ENCODE results near the gene TSPY8. TPM values are rescaled to one million over a fixed set of nuclear protein-coding genes. Genes with fewer than 3 reads are reported as not detected.
"Not testable (repeated sequence)": the region's sequence is repeated elsewhere in the genome, so short reads cannot be mapped to it uniquely, and the experiment has no call there.

Gene TSPY8
- total RNA-seq (not detected in 2 replicates), polyA plus RNA-seq (not detected in 2 replicates), polyA minus RNA-seq (ENCODE audit: low replicate concordance) (not detected in 2 replicates)
- not detected in 2 replicates for polyA plus RNA-seq (2012)

- H3K9me3 ChIP-seq (ENCODE audit: control insufficient read depth, insufficient read depth, low read depth, low read length); H3K27ac ChIP-seq (ENCODE audit: insufficient read depth, low read length); DNase-seq (ENCODE audit: low read depth in 2 of 2); H4K20me1 ChIP-seq (ENCODE audit: control insufficient read depth, extremely low read depth, insufficient read depth, low read length); H3K4me3 ChIP-seq (replicated peaks in 1 of 4; ENCODE audit: control extremely low read depth in 1 of 4, insufficient read depth in 1 of 4, low read depth in 3 of 4, low read length in 4 of 4); H3K27me3 ChIP-seq (ENCODE audit: control insufficient read depth, insufficient read depth, low read length); H3K4me2 ChIP-seq (ENCODE audit: extremely low read depth, insufficient read depth, low read length); H3K36me3 ChIP-seq (ENCODE audit: control insufficient read depth, insufficient read depth, low read length); H2AFZ ChIP-seq (ENCODE audit: low read length); H3K79me2 ChIP-seq (ENCODE audit: control insufficient read depth, insufficient read depth, low read length); H3K9ac ChIP-seq (ENCODE audit: insufficient read depth, low read length); H3K4me1 ChIP-seq (ENCODE audit: control insufficient read depth, extremely low read depth, insufficient read depth, low read length): not testable (repeated sequence)
Measured at GRCh38 chrY:9357497-9357896, at the start of gene TSPY8. TSS of gene TSPY8 (plus strand) at chrY:9357797. CDS start at chrY:9357843, 46 bp downstream.

GRCh38 chrY:9320996-9321395, 36.6 kb upstream of the TSPY8 start:
- H3K79me2 ChIP-seq (ENCODE audit: control insufficient read depth, insufficient read depth, low read length) = no peaks in the 10 kb centered on the region
- H3K4me1 ChIP-seq (ENCODE audit: control insufficient read depth, extremely low read depth, insufficient read depth, low read length) = no peaks in the 10 kb centered on the region
- DNase-seq (ENCODE audit: low read depth in 2 of 2) = no peak
- H3K9ac ChIP-seq (ENCODE audit: insufficient read depth, low read length) = no peak overlapping the region
- TF ChIP-seq CTCF (conservative IDR thresholded peaks at IDR 0.05 in 1 of 2, IDR thresholded peaks at IDR 0.05 in 1 of 2; ENCODE audit: low read depth in 1 of 2, low read length in 2 of 2) (no peak), EZH2 (IDR thresholded peaks at IDR 0.05; ENCODE audit: low read length, missing control alignments) (no peak)
- no peaks in the 10 kb centered on the region for H4K20me1 ChIP-seq (ENCODE audit: control insufficient read depth, extremely low read depth, insufficient read depth, low read length)
- H3K27me3 ChIP-seq (ENCODE audit: control insufficient read depth, insufficient read depth, low read length) = no peaks in the 10 kb centered on the region
- H3K4me2 ChIP-seq (ENCODE audit: extremely low read depth, insufficient read depth, low read length) = no peak overlapping the region
- no peaks in the 10 kb centered on the region for H3K36me3 ChIP-seq (ENCODE audit: control insufficient read depth, insufficient read depth, low read length)
- no peak overlapping the region for H3K4me3 ChIP-seq (replicated peaks in 1 of 4; ENCODE audit: control extremely low read depth in 1 of 4, insufficient read depth in 1 of 4, low read depth in 3 of 4, low read length in 4 of 4)
- no peak overlapping the region for H2AFZ ChIP-seq (ENCODE audit: low read length)
- H3K27ac ChIP-seq (ENCODE audit: insufficient read depth, low read length) = no peak overlapping the region
- H3K9me3 ChIP-seq (ENCODE audit: control insufficient read depth, insufficient read depth, low read depth, low read length) = no peaks in the 10 kb centered on the region

- not testable (repeated sequence) for H3K79me2 ChIP-seq (ENCODE audit: control insufficient read depth, insufficient read depth, low read length); H3K27me3 ChIP-seq (ENCODE audit: control insufficient read depth, insufficient read depth, low read length); H2AFZ ChIP-seq (ENCODE audit: low read length); H3K27ac ChIP-seq (ENCODE audit: insufficient read depth, low read length); H3K4me1 ChIP-seq (ENCODE audit: control insufficient read depth, extremely low read depth, insufficient read depth, low read length); H3K4me2 ChIP-seq (ENCODE audit: extremely low read depth, insufficient read depth, low read length); H3K9me3 ChIP-seq (ENCODE audit: control insufficient read depth, insufficient read depth, low read depth, low read length); H3K4me3 ChIP-seq (replicated peaks in 1 of 4; ENCODE audit: control extremely low read depth in 1 of 4, insufficient read depth in 1 of 4, low read depth in 3 of 4, low read length in 4 of 4); DNase-seq (ENCODE audit: low read depth in 2 of 2); H3K36me3 ChIP-seq (ENCODE audit: control insufficient read depth, insufficient read depth, low read length); H3K9ac ChIP-seq (ENCODE audit: insufficient read depth, low read length); H4K20me1 ChIP-seq (ENCODE audit: control insufficient read depth, extremely low read depth, insufficient read depth, low read length)
Measured at GRCh38 chrY:9337164-9337563, 20.4 kb upstream of the TSPY8 start, which contains the start of gene TSPY4. TSS of gene TSPY4 (plus strand) at chrY:9337464. CDS start at chrY:9337510, 46 bp downstream.

DNA sequence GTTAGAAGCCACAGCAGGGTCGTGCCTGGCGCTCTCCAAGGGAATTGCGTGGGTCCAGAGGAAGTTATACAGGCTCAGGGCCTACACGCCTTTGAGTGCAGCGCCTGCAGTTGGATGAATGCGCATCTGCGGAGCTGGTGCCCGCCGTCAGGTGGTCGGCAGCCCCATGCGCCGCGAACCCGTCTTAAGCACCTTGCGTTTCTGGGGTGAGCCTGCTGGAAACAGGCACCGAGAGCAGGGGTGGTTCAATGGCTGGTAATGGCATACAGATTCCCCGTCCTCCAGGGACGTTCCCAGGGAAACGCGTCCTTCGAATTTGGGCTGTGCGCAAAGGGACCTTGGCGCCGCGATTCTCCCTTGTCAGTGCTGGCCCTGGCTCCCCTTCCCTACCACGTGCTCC, 38.9 kb downstream of the TSPY8 start:
- H4K20me1 ChIP-seq (ENCODE audit: control insufficient read depth, extremely low read depth, insufficient read depth, low read length); H3K4me2 ChIP-seq (ENCODE audit: extremely low read depth, insufficient read depth, low read length); H3K9ac ChIP-seq (ENCODE audit: insufficient read depth, low read length); DNase-seq (ENCODE audit: low read depth in 2 of 2); H3K36me3 ChIP-seq (ENCODE audit: control insufficient read depth, insufficient read depth, low read length); H3K79me2 ChIP-seq (ENCODE audit: control insufficient read depth, insufficient read depth, low read length); H3K4me1 ChIP-seq (ENCODE audit: control insufficient read depth, extremely low read depth, insufficient read depth, low read length); H3K9me3 ChIP-seq (ENCODE audit: control insufficient read depth, insufficient read depth, low read depth, low read length); H3K27me3 ChIP-seq (ENCODE audit: control insufficient read depth, insufficient read depth, low read length); H3K27ac ChIP-seq (ENCODE audit: insufficient read depth, low read length); H3K4me3 ChIP-seq (replicated peaks in 1 of 4; ENCODE audit: control extremely low read depth in 1 of 4, insufficient read depth in 1 of 4, low read depth in 3 of 4, low read length in 4 of 4); H2AFZ ChIP-seq (ENCODE audit: low read length): not testable (repeated sequence)

DNA sequence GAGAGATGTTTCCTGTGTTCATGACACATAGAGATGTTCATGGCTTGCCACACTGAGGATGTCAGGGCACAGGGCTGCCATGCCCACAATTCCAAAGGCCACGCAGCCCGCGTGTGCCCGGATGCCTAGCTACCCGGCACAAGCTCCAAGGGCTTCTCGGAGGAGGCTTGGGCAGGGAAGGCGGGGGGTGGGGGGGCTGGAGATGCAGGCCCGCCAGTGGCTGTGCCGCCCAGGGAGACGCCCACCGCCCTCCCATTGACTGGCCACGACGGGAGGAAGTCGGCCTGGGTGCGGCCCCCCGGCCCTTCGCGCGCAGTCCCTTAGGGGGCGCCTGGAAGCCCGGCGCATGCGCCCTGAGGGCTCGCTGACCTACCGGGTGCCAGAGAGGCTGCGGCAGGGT, 40.5 kb downstream of the TSPY8 start, which contains the start of gene TSPY3:
Gene TSPY3, plus strand, starts transcription at position 301 of the 400 bp plus-strand sequence. Its CDS starts 46 bp downstream, at position 347.
- not testable (repeated sequence) for H3K4me2 ChIP-seq (ENCODE audit: extremely low read depth, insufficient read depth, low read length); H4K20me1 ChIP-seq (ENCODE audit: control insufficient read depth, extremely low read depth, insufficient read depth, low read length); H3K4me1 ChIP-seq (ENCODE audit: control insufficient read depth, extremely low read depth, insufficient read depth, low read length); DNase-seq (ENCODE audit: low read depth in 2 of 2); H3K79me2 ChIP-seq (ENCODE audit: control insufficient read depth, insufficient read depth, low read length); H3K27me3 ChIP-seq (ENCODE audit: control insufficient read depth, insufficient read depth, low read length); H3K36me3 ChIP-seq (ENCODE audit: control insufficient read depth, insufficient read depth, low read length); H2AFZ ChIP-seq (ENCODE audit: low read length); H3K27ac ChIP-seq (ENCODE audit: insufficient read depth, low read length); H3K4me3 ChIP-seq (replicated peaks in 1 of 4; ENCODE audit: control extremely low read depth in 1 of 4, insufficient read depth in 1 of 4, low read depth in 3 of 4, low read length in 4 of 4); H3K9ac ChIP-seq (ENCODE audit: insufficient read depth, low read length); H3K9me3 ChIP-seq (ENCODE audit: control insufficient read depth, insufficient read depth, low read depth, low read length)

Measured in fibroblast of lung (primary cell).